ENCODE results near the gene DOK7. TPM values are rescaled to one million over a fixed set of nuclear protein-coding genes. Genes with fewer than 3 reads are reported as not detected.

The DOK7 gene
- polyA plus RNA-seq, 4 donors = 1.6 to 3.5 (median 2.6) TPM

GRCh38 chr4:3516836-3517730 is 54.0 kb downstream of the DOK7 start:
- no peak for DNase-seq (ENCODE audit: low read depth in 4 of 4, low spot score in 3 of 4)

- no peak for DNase-seq (ENCODE audit: low read depth in 4 of 4, low spot score in 3 of 4)
These were observed 54.8 kb downstream of the DOK7 start for GRCh38 chr4:3517731-3518510.

- DNase-seq (ENCODE audit: low read depth in 4 of 4, low spot score in 3 of 4) = no peak
These were observed 55.4 kb downstream of the DOK7 start for GRCh38 chr4:3518511-3518880.

GRCh38 chr4:3518941-3519340 is 55.8 kb downstream of the DOK7 start:
- no peak for DNase-seq (ENCODE audit: low read depth in 4 of 4, low spot score in 3 of 4)

GRCh38 chr4:3519468-3520264 is 56.6 kb downstream of the DOK7 start:
- no peak for DNase-seq (ENCODE audit: low read depth in 4 of 4, low spot score in 3 of 4)

- no peak for DNase-seq (ENCODE audit: low read depth in 4 of 4, low spot score in 3 of 4)
These were observed 57.2 kb downstream of the DOK7 start for GRCh38 chr4:3520276-3520675.

- no peak for DNase-seq (ENCODE audit: low read depth in 4 of 4, low spot score in 3 of 4)
These were observed 57.9 kb downstream of the DOK7 start for GRCh38 chr4:3520796-3521600.

- DNase-seq (ENCODE audit: low read depth in 4 of 4, low spot score in 3 of 4) = no peak
These were observed 58.7 kb downstream of the DOK7 start for GRCh38 chr4:3521621-3522325.

GRCh38 chr4:3522326-3522640 is 59.2 kb downstream of the DOK7 start:
- no peak for DNase-seq (ENCODE audit: low read depth in 4 of 4, low spot score in 3 of 4)

GRCh38 chr4:3522651-3523050 is 59.5 kb downstream of the DOK7 start:
- DNase-seq (ENCODE audit: low read depth in 4 of 4, low spot score in 3 of 4) = no peak

- no peak for DNase-seq (ENCODE audit: low read depth in 4 of 4, low spot score in 3 of 4)
These were observed 60.1 kb downstream of the DOK7 start for GRCh38 chr4:3523146-3523627.

GRCh38 chr4:3523628-3524221 is 60.6 kb downstream of the DOK7 start:
- DNase-seq (ENCODE audit: low read depth in 4 of 4, low spot score in 3 of 4) = no peak

GRCh38 chr4:3524349-3524748 is 61.2 kb downstream of the DOK7 start:
- DNase-seq (ENCODE audit: low read depth in 4 of 4, low spot score in 3 of 4) = no peak

- no peak for DNase-seq (ENCODE audit: low read depth in 4 of 4, low spot score in 3 of 4)
These were observed 61.8 kb downstream of the DOK7 start for GRCh38 chr4:3524920-3525319.

- no peak for DNase-seq (ENCODE audit: low read depth in 4 of 4, low spot score in 3 of 4)
These were observed 62.7 kb downstream of the DOK7 start for GRCh38 chr4:3525532-3526430.

GRCh38 chr4:3526456-3526855 is 63.4 kb downstream of the DOK7 start:
- no peak for DNase-seq (ENCODE audit: low read depth in 4 of 4, low spot score in 3 of 4)

GRCh38 chr4:3527101-3527913 is 64.2 kb downstream of the DOK7 start:
- no peak for DNase-seq (ENCODE audit: low read depth in 4 of 4, low spot score in 3 of 4)
